ENCODE results near the gene TLCD2.

TLCD2 gene, protein sequence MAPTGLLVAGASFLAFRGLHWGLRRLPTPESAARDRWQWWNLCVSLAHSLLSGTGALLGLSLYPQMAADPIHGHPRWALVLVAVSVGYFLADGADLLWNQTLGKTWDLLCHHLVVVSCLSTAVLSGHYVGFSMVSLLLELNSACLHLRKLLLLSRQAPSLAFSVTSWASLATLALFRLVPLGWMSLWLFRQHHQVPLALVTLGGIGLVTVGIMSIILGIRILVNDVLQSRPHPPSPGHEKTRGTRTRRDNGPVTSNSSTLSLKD

GRCh38 chr17:1709971-1710806 lies at the start of gene TLCD2:
Gene TLCD2 (minus strand): TSS chr17:1710377. CDS start chr17:1710242, 135 bp downstream.
- peak within 1 kb of the TSS; percentile 49 for H3K4me3 ChIP-seq (ENCODE audit: low read depth, low read length)
- TF ChIP-seq, protein P1, sequence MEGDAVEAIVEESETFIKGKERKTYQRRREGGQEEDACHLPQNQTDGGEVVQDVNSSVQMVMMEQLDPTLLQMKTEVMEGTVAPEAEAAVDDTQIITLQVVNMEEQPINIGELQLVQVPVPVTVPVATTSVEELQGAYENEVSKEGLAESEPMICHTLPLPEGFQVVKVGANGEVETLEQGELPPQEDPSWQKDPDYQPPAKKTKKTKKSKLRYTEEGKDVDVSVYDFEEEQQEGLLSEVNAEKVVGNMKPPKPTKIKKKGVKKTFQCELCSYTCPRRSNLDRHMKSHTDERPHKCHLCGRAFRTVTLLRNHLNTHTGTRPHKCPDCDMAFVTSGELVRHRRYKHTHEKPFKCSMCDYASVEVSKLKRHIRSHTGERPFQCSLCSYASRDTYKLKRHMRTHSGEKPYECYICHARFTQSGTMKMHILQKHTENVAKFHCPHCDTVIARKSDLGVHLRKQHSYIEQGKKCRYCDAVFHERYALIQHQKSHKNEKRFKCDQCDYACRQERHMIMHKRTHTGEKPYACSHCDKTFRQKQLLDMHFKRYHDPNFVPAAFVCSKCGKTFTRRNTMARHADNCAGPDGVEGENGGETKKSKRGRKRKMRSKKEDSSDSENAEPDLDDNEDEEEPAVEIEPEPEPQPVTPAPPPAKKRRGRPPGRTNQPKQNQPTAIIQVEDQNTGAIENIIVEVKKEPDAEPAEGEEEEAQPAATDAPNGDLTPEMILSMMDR (IDR thresholded peaks at IDR 0.05; ENCODE audit: borderline replicate concordance, insufficient read depth, low read depth, low read length), result no peak

DNA sequence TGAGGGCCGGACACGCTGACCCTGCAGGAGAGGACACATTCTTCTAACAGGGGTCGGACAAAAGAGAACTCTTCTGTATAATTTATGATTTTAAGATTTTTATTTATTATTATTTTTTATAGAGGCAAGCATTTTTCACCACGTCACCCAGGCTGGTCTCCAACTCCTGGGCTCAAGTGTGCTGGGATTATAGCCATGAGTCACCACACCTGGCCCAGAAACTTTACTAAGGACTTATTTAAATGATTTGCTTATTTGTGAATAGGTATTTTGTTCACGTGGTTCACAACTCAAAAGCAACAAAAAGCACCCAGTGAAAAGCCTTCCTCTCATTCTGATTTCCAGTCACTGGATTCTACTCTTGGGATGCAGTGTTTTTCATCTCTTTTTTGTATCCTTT lies 49.4 kb upstream of the TLCD2 start:
- no peak overlapping the region for H3K4me3 ChIP-seq (ENCODE audit: low read depth, low read length)
- TF ChIP-seq, protein P1 (IDR thresholded peaks at IDR 0.05; ENCODE audit: borderline replicate concordance, insufficient read depth, low read depth, low read length), result no peak

DNA sequence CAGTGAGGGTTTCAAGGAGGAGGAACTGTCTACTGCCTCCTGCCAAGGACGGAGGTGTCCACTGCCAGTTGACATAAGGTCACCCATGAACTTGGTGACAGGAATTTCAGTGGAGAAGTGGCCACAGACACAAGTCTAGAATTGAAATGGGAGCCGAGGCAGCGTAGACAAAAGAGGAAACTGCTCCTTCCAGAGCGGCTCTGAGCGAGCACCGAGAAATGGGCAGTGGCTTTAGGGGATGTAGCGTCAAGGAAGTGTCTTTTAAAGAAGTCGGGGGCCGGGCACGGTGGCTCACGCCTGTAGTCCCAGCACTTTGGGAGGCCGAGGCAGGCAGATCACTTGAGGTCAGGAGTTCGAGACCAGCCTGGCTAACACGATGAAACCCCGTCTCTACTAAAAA lies 48.6 kb upstream of the TLCD2 start:
- TF ChIP-seq, protein P1 (IDR thresholded peaks at IDR 0.05; ENCODE audit: borderline replicate concordance, insufficient read depth, low read depth, low read length), result no peak

DNA sequence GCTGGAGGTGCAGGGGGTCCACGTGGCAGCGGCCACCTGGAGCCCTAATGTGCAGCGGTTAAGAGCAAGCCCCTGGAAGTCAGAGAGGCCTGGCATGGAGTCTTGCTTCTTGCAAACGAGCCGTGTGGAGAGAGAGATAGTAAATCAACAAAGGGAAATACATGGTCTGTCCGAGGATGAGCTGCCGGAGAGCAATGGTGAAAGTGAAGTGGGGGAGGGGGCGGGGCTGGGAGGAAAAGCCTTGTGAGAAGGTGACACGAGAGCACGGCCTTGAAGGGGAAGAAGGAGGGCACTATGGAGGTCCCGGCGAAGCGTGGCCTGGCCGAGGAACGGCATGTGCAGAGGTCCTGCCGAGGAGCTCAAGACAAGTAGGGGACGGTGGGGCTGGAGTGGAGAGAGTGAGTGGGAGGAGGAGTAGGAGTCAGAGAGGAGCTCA lies 45.7 kb upstream of the TLCD2 start:
- TF ChIP-seq, protein P1 (IDR thresholded peaks at IDR 0.05; ENCODE audit: borderline replicate concordance, insufficient read depth, low read depth, low read length), result no peak
- H3K4me3 ChIP-seq (ENCODE audit: low read depth, low read length), result no peak overlapping the region

More for the DNA sequence above, 48.6 kb upstream of the TLCD2 start:
- no peak overlapping the region for H3K4me3 ChIP-seq (ENCODE audit: low read depth, low read length)

GRCh38 chr17:1755252-1755826 lies 45.2 kb upstream of the TLCD2 start:
- H3K4me3 ChIP-seq (ENCODE audit: low read depth, low read length), result no peak overlapping the region
- TF ChIP-seq, protein P1 (IDR thresholded peaks at IDR 0.05; ENCODE audit: borderline replicate concordance, insufficient read depth, low read depth, low read length), result no peak

DNA sequence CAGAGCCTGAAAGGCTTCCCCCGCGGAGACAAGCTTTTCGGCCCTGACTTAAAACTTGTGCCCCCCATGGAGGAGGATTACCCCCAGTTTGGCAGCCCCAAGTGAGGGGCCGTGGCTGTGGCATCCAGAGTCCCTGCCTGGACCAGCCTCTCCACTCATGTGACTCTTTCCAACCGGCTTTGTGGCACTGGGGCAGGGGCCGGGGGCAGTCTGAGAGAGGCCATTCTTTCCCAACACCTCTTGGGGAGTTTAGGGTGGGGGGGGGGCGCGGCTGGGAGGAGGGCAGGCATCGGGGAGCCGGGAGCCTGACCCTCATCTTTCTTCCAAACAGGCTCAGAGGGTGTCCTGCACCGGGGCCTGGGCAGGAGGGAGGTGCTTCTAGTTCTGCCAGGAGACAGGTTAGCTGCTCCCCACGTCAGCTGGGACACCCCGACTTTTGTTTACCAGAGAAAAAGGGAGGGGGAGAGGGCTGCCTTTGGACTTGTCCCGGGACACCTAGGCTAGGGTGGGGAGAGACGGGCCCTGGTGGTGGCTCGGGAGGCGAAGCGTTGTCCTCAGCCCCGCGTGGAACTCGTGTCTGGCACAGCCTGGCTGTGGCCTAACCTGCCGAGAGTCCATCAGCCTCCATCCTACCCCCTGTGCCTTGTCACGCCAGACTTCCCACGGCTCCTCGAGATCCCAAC lies 44.4 kb upstream of the TLCD2 start:
- TF ChIP-seq, protein P1 (IDR thresholded peaks at IDR 0.05; ENCODE audit: borderline replicate concordance, insufficient read depth, low read depth, low read length), result no peak
- no peak overlapping the region for H3K4me3 ChIP-seq (ENCODE audit: low read depth, low read length)
